HepG2 (cell line): ENCODE measurements around the gene ANLN. TPM values are rescaled to one million over a fixed set of nuclear protein-coding genes. Genes with fewer than 3 reads are reported as not detected.

Experiments used
- ATAC-seq: fragments of 200-7000 bp; cut with Tn5 transposase; 3 replicates; pipeline ENCODE4 v1.9.1; 2020; ENCODE audit warnings: mild to moderate bottlenecking, moderate library complexity
- BruUV-seq: library from RNA; stranded (reverse); fragments of 400-500 nt; replicated peaks from 2 replicates; lab custom pipeline; 2021; lab: Mats Ljungman, UMichigan
- CTCF ChIA-PET: fragments of 300-600 bp; formaldehyde crosslinking; extraction: SDS; loops from one replicate; lab custom pipeline; 2021; ENCODE audit warnings: low total read pairs, inconsistent platforms, low intra/inter-chr PET ratio; lab: Yijun Ruan, JAX
- POLR2A ChIA-PET: fragments of 350-600 bp; sonication (Branson Sonifier 250); formaldehyde crosslinking; loops from one replicate; lab custom pipeline; 2020; ENCODE audit warnings: antibody characterized with exemption, inconsistent platforms; lab: Yijun Ruan, JAX
- DNase-seq: peaks from one replicate; pipeline ENCODE4 v3.0.0-alpha.2; 2015; ENCODE audit warnings: low spot score
- FAIRE-seq: peaks from 3 replicates; lab custom pipeline; 2011; peaks lifted over from hg19 to GRCh38; lab: Jason Lieb, UNC
- H2AFZ ChIP-seq: one replicate; pipeline ENCODE4 v1.6.1; 2011; ENCODE audit warnings: low read length, inconsistent platforms
- H3K27ac ChIP-seq: fragments of 300-600 bp; 3 replicates; pipeline ENCODE4 v1.8.0; 2011; ENCODE audit warnings: mixed run types, mild to moderate bottlenecking, mixed read lengths, low read length, inconsistent platforms; ENCODE audit not compliant: insufficient read depth; ENCODE audit errors: extremely low read length
- H3K27me3 ChIP-seq, 2 experiments: fragments of 200-600 bp in 1 of 2; 2 replicates in 1 of 2; 3 replicates in 1 of 2; pipeline versions ENCODE4 v1.6.0 to v1.8.0; 2011; ENCODE audit warnings: low read length in 2 of 2, mild to moderate bottlenecking in 2 of 2, moderate library complexity in 2 of 2, inconsistent platforms in 1 of 2; ENCODE audit not compliant: insufficient read depth in 2 of 2, control insufficient read depth in 1 of 2
- H3K36me3 ChIP-seq, 2 experiments: fragments of 200-600 bp in 1 of 2; replicated peaks in 1 of 2; 2 replicates in 1 of 2; 3 replicates in 1 of 2; pipeline versions ENCODE4 v1.5.1 to v1.8.0; 2011; ENCODE audit warnings: low read length in 2 of 2, inconsistent platforms in 1 of 2; ENCODE audit not compliant: insufficient read depth in 2 of 2, control insufficient read depth in 1 of 2
- H3K4me1 ChIP-seq: 2 replicates; pipeline ENCODE4 v1.5.1; 2012; ENCODE audit warnings: low read length, inconsistent platforms; ENCODE audit not compliant: insufficient read depth
- H3K4me2 ChIP-seq: 2 replicates; pipeline ENCODE4 v1.6.0; 2011; ENCODE audit warnings: low read depth, low read length, inconsistent platforms
- H3K4me3 ChIP-seq, 3 experiments: fragments of 200-600 bp in 1 of 3; sonication (generic), shearing (Covaris generic) in 1 of 3; replicated peaks in 1 of 3; 2 replicates each; pipeline ENCODE4 v1.5.1; 2011 to 2016; ENCODE audit warnings: low read length in 3 of 3, inconsistent platforms in 2 of 3, low read depth in 2 of 3, mild to moderate bottlenecking in 2 of 3, control low read depth in 1 of 3, mixed read lengths in 1 of 3; ENCODE audit not compliant: insufficient read depth in 1 of 3
- H3K79me2 ChIP-seq: one replicate; pipeline ENCODE4 v1.6.1; 2011; ENCODE audit warnings: low read length, inconsistent platforms; ENCODE audit not compliant: insufficient read depth
- H3K9ac ChIP-seq: 2 replicates; pipeline ENCODE4 v1.6.0; 2011; ENCODE audit warnings: mild to moderate bottlenecking, low read depth, low read length, inconsistent platforms; ENCODE audit not compliant: insufficient read depth
- H3K9me3 ChIP-seq: 2 replicates; pipeline ENCODE4 v1.5.1; 2012; ENCODE audit warnings: mild to moderate bottlenecking, low read length
- H4K20me1 ChIP-seq: 2 replicates; pipeline ENCODE4 v1.6.0; 2011; ENCODE audit warnings: inconsistent platforms, mild to moderate bottlenecking, low read length, moderate library complexity; ENCODE audit not compliant: insufficient read depth
- ADNP ChIP-seq: sonication (generic); formaldehyde crosslinking; IDR thresholded peaks from 2 replicates; pipeline ENCODE4 v1.4.0; 2020; ENCODE audit warnings: missing genetic modification reagents
- GATA4 ChIP-seq: sonication (generic); IDR thresholded peaks from 2 replicates; pipeline ENCODE4 v1.6.1; 2016; ENCODE audit warnings: antibody characterized with exemption, low read depth, borderline replicate concordance
- KDM5B ChIP-seq: sonication (generic); formaldehyde crosslinking; IDR thresholded peaks from 2 replicates; pipeline ENCODE4 v1.4.0; 2020; ENCODE audit warnings: missing genetic modification reagents, mild to moderate bottlenecking, borderline replicate concordance
- KLF11 ChIP-seq: IDR thresholded peaks from 2 replicates; pipeline ENCODE4 v1.6.1; 2016; ENCODE audit warnings: missing compliant biosample characterization
- RELA ChIP-seq: sonication (generic); formaldehyde crosslinking; IDR thresholded peaks from 2 replicates; pipeline ENCODE4 v1.4.0; 2020; ENCODE audit warnings: missing genetic modification reagents
- RXRB ChIP-seq: IDR thresholded peaks from 2 replicates; pipeline ENCODE4 v1.6.1; 2016; ENCODE audit warnings: borderline replicate concordance, missing genetic modification reagents, missing compliant biosample characterization
- SMAD9 ChIP-seq: sonication (generic); formaldehyde crosslinking; IDR thresholded peaks from 2 replicates; pipeline ENCODE4 v1.5.1; 2020; ENCODE audit warnings: mild to moderate bottlenecking, missing genetic modification reagents
- SNAPC2 ChIP-seq: sonication (generic); formaldehyde crosslinking; IDR thresholded peaks from 2 replicates; pipeline ENCODE4 v1.8.1; 2022; ENCODE audit warnings: mild to moderate bottlenecking, missing genetic modification reagents
- SOX5 ChIP-seq: IDR thresholded peaks from 2 replicates; pipeline ENCODE4 v1.6.1; 2016; ENCODE audit warnings: borderline replicate concordance
- ZFAT ChIP-seq: sonication (generic); formaldehyde crosslinking; conservative IDR thresholded peaks from 2 replicates; pipeline ENCODE4 v1.8.1; 2023; ENCODE audit warnings: missing genetic modification reagents, inconsistent platforms
- ZFP37 ChIP-seq: sonication (generic); formaldehyde crosslinking; IDR thresholded peaks from 2 replicates; pipeline ENCODE4 v1.4.0; 2020; ENCODE audit warnings: missing genetic modification reagents, borderline replicate concordance
- ZFP90 ChIP-seq: sonication (generic); formaldehyde crosslinking; IDR thresholded peaks from 2 replicates; pipeline ENCODE4 v1.8.0; 2022; ENCODE audit warnings: missing genetic modification reagents, mild to moderate bottlenecking, inconsistent platforms, borderline replicate concordance
- ZNF263 ChIP-seq: sonication (generic); formaldehyde crosslinking; IDR thresholded peaks from 2 replicates; pipeline ENCODE4 v1.4.0; 2020; ENCODE audit warnings: missing genetic modification reagents
- ZSCAN21 ChIP-seq: sonication (generic); formaldehyde crosslinking; IDR thresholded peaks from 2 replicates; pipeline ENCODE4 v1.8.0; 2022; ENCODE audit warnings: mild to moderate bottlenecking, missing genetic modification reagents, moderate library complexity, borderline replicate concordance
- WGBS: methylation state at CpG from one replicate; pipeline ENCODE4 v1.1.6; 2017; ENCODE audit warnings: low lambda C conversion rate; 5-methylcytosine and 5-hydroxymethylcytosine counted together
- in situ Hi-C: cut with HindIII; loops from 2 replicates; pipeline ENCODE4 v1.10.0; 2017; ENCODE audit warnings: low pct_unique_long_range_greater_than_20kb; ENCODE audit not compliant: extremely low pct_ligation_motif_present
- intact Hi-C: fragments of 100-400 bp; cut with micrococcal nuclease; formaldehyde crosslinking; loops from one replicate; pipeline ENCODE4 v1.10.0; 2022; ENCODE audit not compliant: unreplicated experiment
- polyA plus RNA-seq, 8 experiments: library from polyadenylated mRNA; depleted of rRNA in 3 of 8; stranded (reverse) in 7 of 8; unstranded in 1 of 8; fragments of >200 nt; fragmentation: Illumina TruSeq in 4 of 8; extraction: Trizol in 4 of 8; gene quantifications; 2 replicates each; pipeline versions ENCODE4 v1.2.1 to v1.2.3, GENCODE V29; 2011 to 2016; ENCODE audit warnings: low read depth in 4 of 8, missing spikeins in 1 of 8, mixed read lengths in 1 of 8; ENCODE audit not compliant: insufficient read depth in 1 of 8
- total RNA-seq, 5 experiments: library from RNA; depleted of rRNA; stranded (reverse); fragments of >200 nt; fragmentation: Illumina TruSeq; extraction: Trizol; gene quantifications; 2 replicates each; pipeline ENCODE4 v1.2.3, GENCODE V29; 2016; ENCODE audit warnings: low read depth in 1 of 5
- TF ChIP-seq, protein P1 (sequence below): sonication (generic); formaldehyde crosslinking; conservative IDR thresholded peaks from 2 replicates; pipeline ENCODE4 v1.5.0; 2020; ENCODE audit warnings: missing genetic modification reagents
- TF ChIP-seq, protein P2 (sequence below), 2 experiments: sonication (generic) in 1 of 2; formaldehyde crosslinking in 1 of 2; IDR thresholded peaks; 2 replicates each; pipeline versions ENCODE4 v1.4.0 to v1.6.1; 2018 to 2020; ENCODE audit warnings: missing genetic modification reagents in 2 of 2, borderline replicate concordance in 1 of 2, low read depth in 1 of 2, mild to moderate bottlenecking in 1 of 2, missing biosample characterization in 1 of 2

Gene ANLN
- total and polyA plus RNA-seq, 2 of the 13 experiments (the other 11 are each of a cell fraction or from before 2014, with no cell fraction given), result 20.0 to 72.0 TPM

DNA sequence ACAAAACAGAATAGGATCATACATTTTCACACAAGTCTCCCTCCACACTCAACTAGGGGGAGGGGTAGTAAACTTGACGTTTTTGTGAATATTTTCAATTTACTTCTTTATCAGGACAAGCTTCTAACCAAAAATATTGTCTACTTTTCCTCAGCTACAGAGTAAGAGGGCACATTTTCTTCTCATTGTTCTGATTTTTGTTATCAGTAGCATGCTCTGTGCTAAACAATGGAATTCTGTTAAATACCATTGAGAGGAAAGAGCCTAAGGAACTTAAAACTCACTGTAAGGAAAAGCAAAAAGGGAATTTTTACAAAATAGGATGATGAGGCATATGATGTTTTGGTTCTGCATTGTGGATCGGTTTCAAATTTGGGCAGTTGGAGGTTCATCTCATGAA is 41.2 kb downstream of the ANLN start:
- 92% methylated on average over 2 of the region's 2 CpGs for WGBS
- no peaks in the 10 kb centered on the region for H3K79me2 ChIP-seq
- ATAC-seq, result no peak
- no peak for DNase-seq
- H3K27ac ChIP-seq, result no peak overlapping the region
- no peaks in the 10 kb centered on the region for H4K20me1 ChIP-seq
- no peak overlapping the region for H3K4me2 ChIP-seq
- BruUV-seq, result no TSS peak
- no peak overlapping the region for H3K9ac ChIP-seq
- in situ Hi-C loops, result no loop called here
- intact Hi-C loops, result no loop called here
- no peak for FAIRE-seq
- no peaks in the 10 kb centered on the region for H3K9me3 ChIP-seq
- H3K36me3 ChIP-seq, result peaks cover 6 to 60% of the 10 kb centered on the region in 2 experiments
- ChIA-PET CTCF (no interaction called here), POLR2A (no interaction called here)
- TF ChIP-seq KLF11 (CRISPR knock-in tag) (no peak), RELA (CRISPR knock-in tag) (no peak), ZFP37 (no peak), KDM5B (CRISPR knock-in tag) (no peak), ZSCAN21 (CRISPR knock-in tag) (no peak), SOX5 (CRISPR knock-in tag) (no peak), SNAPC2 (CRISPR knock-in tag) (no peak), ADNP (CRISPR knock-in tag) (no peak)
- TF ChIP-seq, protein P1, sequence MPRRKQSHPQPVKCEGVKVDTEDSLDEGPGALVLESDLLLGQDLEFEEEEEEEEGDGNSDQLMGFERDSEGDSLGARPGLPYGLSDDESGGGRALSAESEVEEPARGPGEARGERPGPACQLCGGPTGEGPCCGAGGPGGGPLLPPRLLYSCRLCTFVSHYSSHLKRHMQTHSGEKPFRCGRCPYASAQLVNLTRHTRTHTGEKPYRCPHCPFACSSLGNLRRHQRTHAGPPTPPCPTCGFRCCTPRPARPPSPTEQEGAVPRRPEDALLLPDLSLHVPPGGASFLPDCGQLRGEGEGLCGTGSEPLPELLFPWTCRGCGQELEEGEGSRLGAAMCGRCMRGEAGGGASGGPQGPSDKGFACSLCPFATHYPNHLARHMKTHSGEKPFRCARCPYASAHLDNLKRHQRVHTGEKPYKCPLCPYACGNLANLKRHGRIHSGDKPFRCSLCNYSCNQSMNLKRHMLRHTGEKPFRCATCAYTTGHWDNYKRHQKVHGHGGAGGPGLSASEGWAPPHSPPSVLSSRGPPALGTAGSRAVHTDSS, result no peak
- H3K4me1 ChIP-seq, result no peaks in the 10 kb centered on the region
- H3K27me3 ChIP-seq, result no peaks in the 10 kb centered on the region
- no peak overlapping the region for H2AFZ ChIP-seq
- H3K4me3 ChIP-seq, result no peak overlapping the region

DNA sequence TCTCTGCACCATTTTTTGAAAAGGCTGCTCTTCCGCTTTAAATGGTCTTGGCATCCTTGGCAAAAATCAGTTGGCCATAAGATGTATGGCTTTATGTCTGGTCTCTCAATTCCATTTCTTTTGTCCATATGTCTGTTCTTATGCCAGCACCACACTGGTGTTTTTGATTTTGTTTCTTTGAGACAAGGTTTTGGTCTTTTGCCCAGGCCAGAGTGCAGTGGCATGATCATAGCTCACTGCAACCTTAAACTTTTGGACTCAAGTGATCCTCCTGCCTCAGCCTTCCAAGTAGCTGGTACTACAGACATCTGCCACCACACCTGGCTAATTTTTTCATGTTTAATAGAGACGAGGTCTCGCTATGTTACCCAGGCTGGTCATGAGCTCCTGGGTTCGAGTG is 48.5 kb downstream of the ANLN start:
- Histone ChIP-seq H3K79me2 (no peaks in the 10 kb centered on the region), H3K27ac (no peak overlapping the region), H3K9ac (no peak overlapping the region), H3K36me3 (peaks cover 11 to 71% of the 10 kb centered on the region in 2 experiments), H3K4me3 (no peak overlapping the region), H3K27me3 (no peaks in the 10 kb centered on the region), H3K9me3 (no peaks in the 10 kb centered on the region), H3K4me2 (no peak overlapping the region), H2AFZ (no peak overlapping the region), H3K4me1 (peaks cover 25% of the 10 kb centered on the region), H4K20me1 (no peaks in the 10 kb centered on the region)
- over 99% methylated on average over 4 of the region's 4 CpGs for WGBS
- DNase-seq, result no peak
- in situ Hi-C loops (no loop called here), intact Hi-C loops (no loop called here)
- ChIA-PET CTCF (no interaction called here), POLR2A (no interaction called here)
- ATAC-seq, result no peak
- no TSS peak for BruUV-seq
- no peak for FAIRE-seq
- TF ChIP-seq, protein P2, sequence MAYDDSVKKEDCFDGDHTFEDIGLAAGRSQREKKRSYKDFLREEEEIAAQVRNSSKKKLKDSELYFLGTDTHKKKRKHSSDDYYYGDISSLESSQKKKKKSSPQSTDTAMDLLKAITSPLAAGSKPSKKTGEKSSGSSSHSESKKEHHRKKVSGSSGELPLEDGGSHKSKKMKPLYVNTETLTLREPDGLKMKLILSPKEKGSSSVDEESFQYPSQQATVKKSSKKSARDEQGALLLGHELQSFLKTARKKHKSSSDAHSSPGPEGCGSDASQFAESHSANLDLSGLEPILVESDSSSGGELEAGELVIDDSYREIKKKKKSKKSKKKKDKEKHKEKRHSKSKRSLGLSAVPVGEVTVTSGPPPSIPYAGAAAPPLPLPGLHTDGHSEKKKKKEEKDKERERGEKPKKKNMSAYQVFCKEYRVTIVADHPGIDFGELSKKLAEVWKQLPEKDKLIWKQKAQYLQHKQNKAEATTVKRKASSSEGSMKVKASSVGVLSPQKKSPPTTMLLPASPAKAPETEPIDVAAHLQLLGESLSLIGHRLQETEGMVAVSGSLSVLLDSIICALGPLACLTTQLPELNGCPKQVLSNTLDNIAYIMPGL (CRISPR knock-in tag; IDR thresholded peaks at IDR 0.05; ENCODE audit: borderline replicate concordance in 1 of 2, low read depth in 1 of 2), result no peak
- no peak for TF ChIP-seq GATA4
- TF ChIP-seq ZNF263 (CRISPR knock-in tag), result no peak
- no peak for TF ChIP-seq ZFAT (CRISPR knock-in tag)
- no peak for TF ChIP-seq RXRB (CRISPR knock-in tag)
- no peak for TF ChIP-seq ZFP90
- TF ChIP-seq SMAD9, result no peak
